C4-2B (cell line): ENCODE data around the gene PALM2AKAP2.

Experiments
- ZFX ChIP-seq: fragments of 450-650 bp; IDR thresholded peaks from 2 replicates; pipeline ENCODE4 v1.6.1; 2017
- TF ChIP-seq, protein P1 (sequence below): fragments of 450-650 bp; conservative IDR thresholded peaks from 2 replicates; pipeline ENCODE4 v1.5.1; 2017; ENCODE audit warnings: mild to moderate bottlenecking

DNA sequence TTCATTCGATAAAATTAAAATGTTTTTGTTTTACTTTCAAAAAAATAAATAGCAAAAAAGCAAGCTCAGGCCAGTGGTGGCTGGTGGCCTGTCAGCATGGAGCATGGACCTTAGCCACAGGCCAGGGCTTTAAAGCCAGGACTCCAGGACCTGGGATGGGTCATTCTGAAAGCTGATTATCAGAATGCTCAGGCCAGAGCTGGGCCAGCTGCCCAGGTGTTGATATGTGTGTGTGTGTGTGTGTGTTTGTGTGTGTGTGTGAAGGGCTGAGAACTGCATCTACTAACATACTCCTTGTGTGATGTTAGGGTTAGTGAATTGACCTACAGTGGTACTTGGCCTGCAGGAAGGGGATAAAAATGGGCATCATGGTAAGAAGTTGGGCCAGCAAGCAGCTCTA is 21.5 kb downstream of the PALM2AKAP2 start:
- TF ChIP-seq, protein P1, sequence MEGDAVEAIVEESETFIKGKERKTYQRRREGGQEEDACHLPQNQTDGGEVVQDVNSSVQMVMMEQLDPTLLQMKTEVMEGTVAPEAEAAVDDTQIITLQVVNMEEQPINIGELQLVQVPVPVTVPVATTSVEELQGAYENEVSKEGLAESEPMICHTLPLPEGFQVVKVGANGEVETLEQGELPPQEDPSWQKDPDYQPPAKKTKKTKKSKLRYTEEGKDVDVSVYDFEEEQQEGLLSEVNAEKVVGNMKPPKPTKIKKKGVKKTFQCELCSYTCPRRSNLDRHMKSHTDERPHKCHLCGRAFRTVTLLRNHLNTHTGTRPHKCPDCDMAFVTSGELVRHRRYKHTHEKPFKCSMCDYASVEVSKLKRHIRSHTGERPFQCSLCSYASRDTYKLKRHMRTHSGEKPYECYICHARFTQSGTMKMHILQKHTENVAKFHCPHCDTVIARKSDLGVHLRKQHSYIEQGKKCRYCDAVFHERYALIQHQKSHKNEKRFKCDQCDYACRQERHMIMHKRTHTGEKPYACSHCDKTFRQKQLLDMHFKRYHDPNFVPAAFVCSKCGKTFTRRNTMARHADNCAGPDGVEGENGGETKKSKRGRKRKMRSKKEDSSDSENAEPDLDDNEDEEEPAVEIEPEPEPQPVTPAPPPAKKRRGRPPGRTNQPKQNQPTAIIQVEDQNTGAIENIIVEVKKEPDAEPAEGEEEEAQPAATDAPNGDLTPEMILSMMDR = no peak
- no peak for TF ChIP-seq ZFX
